Upper lobe of left lung (tissue), 6 donors: ENCODE measurements around the gene PHAF1. TPM values are rescaled to one million over a fixed set of nuclear protein-coding genes. Genes with fewer than 3 reads are reported as not detected.

Experiments used
- ATAC-seq, 2 donors: fragments of 200-7000 bp; cut with Tn5 transposase; one replicate each; pipeline ENCODE4 v1.9.1; 2022; ENCODE audit warnings: mild to moderate bottlenecking in 2 of 2, moderate library complexity in 2 of 2; ENCODE audit not compliant: low FRiP score in 2 of 2
- DNase-seq, 2 donors: peaks; one replicate each; pipeline ENCODE4 v3.0.0-alpha.2; 2019 to 2020
- H3K27ac ChIP-seq, 4 donors: fragments of 200-600 bp; sonication (generic); one replicate each; pipeline ENCODE4 v1.5.1; 2016 to 2019
- H3K27me3 ChIP-seq, 4 donors: fragments of 200-600 bp; sonication (generic); one replicate each; pipeline ENCODE4 v1.5.1; 2017 to 2019
- H3K36me3 ChIP-seq, 4 donors: fragments of 200-600 bp; sonication (generic); one replicate each; pipeline ENCODE4 v1.5.1; 2016 to 2019
- H3K4me1 ChIP-seq, 4 donors: fragments of 200-600 bp; sonication (generic); one replicate each; pipeline ENCODE4 v1.5.1; 2018 to 2019
- H3K4me3 ChIP-seq, 4 donors: fragments of 200-600 bp; sonication (generic); one replicate each; pipeline ENCODE4 v1.5.1; 2017 to 2019; ENCODE audit warnings: mild to moderate bottlenecking in 2 of 4, moderate library complexity in 1 of 4
- H3K9me3 ChIP-seq, 4 donors: fragments of 200-600 bp; sonication (generic); one replicate each; pipeline ENCODE4 v1.5.1; 2018 to 2019
- EP300 ChIP-seq, 4 donors: sonication (generic); formaldehyde crosslinking; IDR thresholded peaks; one replicate each; pipeline ENCODE4 v1.5.1; 2017; ENCODE audit warnings: antibody characterized with exemption in 4 of 4, control low read depth in 2 of 4
- POLR2A ChIP-seq, 4 donors: fragments of 450-650 bp; IDR thresholded peaks; one replicate each; pipeline ENCODE4 v1.5.1; 2016 to 2017; ENCODE audit warnings: antibody characterized with exemption in 4 of 4, mild to moderate bottlenecking in 2 of 4
- POLR2AphosphoS5 ChIP-seq, 2 donors: sonication (generic); formaldehyde crosslinking; IDR thresholded peaks; one replicate each; pipeline ENCODE4 v1.5.1; 2017; ENCODE audit warnings: antibody characterized with exemption in 2 of 2
- WGBS, 2 donors: methylation state at CpG; one replicate each; pipeline ENCODE4 v1.1.5; 2017 to 2018; 5-methylcytosine and 5-hydroxymethylcytosine counted together
- total RNA-seq, 6 donors: library from RNA; depleted of rRNA in 4 of 6; stranded (reverse); fragments of >200 nt in 4 of 6; gene quantifications; one replicate each; pipeline versions ENCODE4 v1.1.0 to v1.2.1, GENCODE V29; 2016 to 2021
- TF ChIP-seq, protein P1 (sequence below), 6 experiments: fragments of 450-650 bp in 4 of 6; fragments of 200-600 bp in 2 of 6; sonication (generic) in 2 of 6; IDR thresholded peaks; one replicate each; pipeline ENCODE4 v1.5.1; 2016 to 2019; ENCODE audit warnings: antibody characterized with exemption in 6 of 6
- donor health status: DM: no; HTN: no; CAD: no; lungs with moderate emphysema.
- donor health status: DM: no; HTN: yes; CAD: no; lungs with severe emphysema.

Gene PHAF1
- total RNA-seq, 6 donors from 2014 or later: 16.0 to 32.3 (median 21.9) TPM

DNA sequence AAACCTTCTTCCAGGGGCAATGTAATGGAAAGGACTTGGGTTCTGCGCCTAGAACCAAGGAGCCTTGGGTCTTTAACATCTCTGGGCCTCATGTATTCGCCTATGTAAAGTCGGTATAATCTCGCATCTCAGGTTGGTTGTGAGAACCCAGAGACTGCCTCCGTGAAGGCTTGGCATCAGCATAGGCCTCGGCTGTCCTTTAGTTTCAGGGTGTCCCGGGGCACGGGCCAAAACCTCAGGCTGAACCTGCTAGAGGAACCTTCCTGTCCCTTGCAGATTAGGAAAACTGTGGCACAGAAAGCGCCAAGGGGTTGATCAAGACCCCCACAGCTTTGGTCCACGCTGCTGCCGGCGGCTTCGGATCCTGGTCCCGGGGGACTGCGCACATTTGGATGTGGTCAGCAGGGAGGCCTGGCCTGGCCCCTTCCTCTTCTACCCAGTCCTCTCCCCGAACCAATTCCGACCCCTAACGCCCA is 772 bp upstream of the PHAF1 start:
- H3K4me3 ChIP-seq: peak overlapping the region; percentile 7 to 96 (median 86)
- DNase-seq: no peak
- H3K27ac ChIP-seq: peak overlapping the region; percentile 78 to 88 (median 83)
- H3K4me1 ChIP-seq: peaks cover 23 to 39% (median 30%) of the 10 kb centered on the region in 4 donors
- TF ChIP-seq POLR2AphosphoS5 (IDR thresholded peaks at IDR 0.05): no peak
- TF ChIP-seq POLR2A (IDR thresholded peaks at IDR 0.05): no peak
- TF ChIP-seq, protein P1, sequence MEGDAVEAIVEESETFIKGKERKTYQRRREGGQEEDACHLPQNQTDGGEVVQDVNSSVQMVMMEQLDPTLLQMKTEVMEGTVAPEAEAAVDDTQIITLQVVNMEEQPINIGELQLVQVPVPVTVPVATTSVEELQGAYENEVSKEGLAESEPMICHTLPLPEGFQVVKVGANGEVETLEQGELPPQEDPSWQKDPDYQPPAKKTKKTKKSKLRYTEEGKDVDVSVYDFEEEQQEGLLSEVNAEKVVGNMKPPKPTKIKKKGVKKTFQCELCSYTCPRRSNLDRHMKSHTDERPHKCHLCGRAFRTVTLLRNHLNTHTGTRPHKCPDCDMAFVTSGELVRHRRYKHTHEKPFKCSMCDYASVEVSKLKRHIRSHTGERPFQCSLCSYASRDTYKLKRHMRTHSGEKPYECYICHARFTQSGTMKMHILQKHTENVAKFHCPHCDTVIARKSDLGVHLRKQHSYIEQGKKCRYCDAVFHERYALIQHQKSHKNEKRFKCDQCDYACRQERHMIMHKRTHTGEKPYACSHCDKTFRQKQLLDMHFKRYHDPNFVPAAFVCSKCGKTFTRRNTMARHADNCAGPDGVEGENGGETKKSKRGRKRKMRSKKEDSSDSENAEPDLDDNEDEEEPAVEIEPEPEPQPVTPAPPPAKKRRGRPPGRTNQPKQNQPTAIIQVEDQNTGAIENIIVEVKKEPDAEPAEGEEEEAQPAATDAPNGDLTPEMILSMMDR (IDR thresholded peaks at IDR 0.05): no peak
- no peak for TF ChIP-seq EP300 (IDR thresholded peaks at IDR 0.05)
- no peaks in the 10 kb centered on the region for H3K9me3 ChIP-seq
- no peaks in the 10 kb centered on the region for H3K36me3 ChIP-seq
- no peaks in the 10 kb centered on the region for H3K27me3 ChIP-seq
- WGBS, 2 donors: 69 to 79% methylated on average over 7 to 18 of the region's 18 CpGs
- ATAC-seq: no peak

DNA sequence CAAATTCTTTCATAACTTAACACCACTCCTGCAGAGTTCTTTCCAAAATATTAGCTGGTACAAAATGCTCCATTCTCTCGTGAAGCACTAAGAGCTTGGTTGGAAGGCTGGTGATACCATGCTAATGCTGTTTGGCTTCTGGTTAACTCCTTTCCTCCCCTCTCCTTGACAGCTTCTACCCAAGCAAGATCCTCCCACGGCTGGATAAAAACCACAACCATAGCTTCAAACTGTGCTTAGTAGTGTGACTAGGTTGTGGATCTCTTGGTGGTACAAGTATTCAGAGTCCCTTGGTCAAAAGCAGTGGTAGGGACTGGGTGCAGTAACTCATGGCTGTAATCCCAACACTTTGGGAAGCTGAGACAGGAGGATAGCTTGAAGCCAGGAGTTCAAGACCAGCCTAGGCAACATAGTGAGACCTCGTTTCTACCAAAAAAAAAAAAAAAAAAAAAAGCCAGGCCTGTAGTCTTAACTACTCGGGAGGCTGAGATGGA is 2.3 kb downstream of the PHAF1 start:
- Histone ChIP-seq H3K4me3 (no peak overlapping the region), H3K4me1 (peaks cover 20 to 39% (median 25%) of the 10 kb centered on the region in 4 donors), H3K36me3 (no peaks in the 10 kb centered on the region), H3K9me3 (no peaks in the 10 kb centered on the region), H3K27ac (no peak overlapping the region), H3K27me3 (no peaks in the 10 kb centered on the region)
- DNase-seq: no peak
- TF ChIP-seq, protein P1 (IDR thresholded peaks at IDR 0.05): no peak
- TF ChIP-seq POLR2A (IDR thresholded peaks at IDR 0.05) (no peak), POLR2AphosphoS5 (IDR thresholded peaks at IDR 0.05) (no peak), EP300 (IDR thresholded peaks at IDR 0.05) (no peak)
- no peak for ATAC-seq
- WGBS, 2 donors: 74 to 88% methylated on average over 4 of the region's 4 CpGs

DNA sequence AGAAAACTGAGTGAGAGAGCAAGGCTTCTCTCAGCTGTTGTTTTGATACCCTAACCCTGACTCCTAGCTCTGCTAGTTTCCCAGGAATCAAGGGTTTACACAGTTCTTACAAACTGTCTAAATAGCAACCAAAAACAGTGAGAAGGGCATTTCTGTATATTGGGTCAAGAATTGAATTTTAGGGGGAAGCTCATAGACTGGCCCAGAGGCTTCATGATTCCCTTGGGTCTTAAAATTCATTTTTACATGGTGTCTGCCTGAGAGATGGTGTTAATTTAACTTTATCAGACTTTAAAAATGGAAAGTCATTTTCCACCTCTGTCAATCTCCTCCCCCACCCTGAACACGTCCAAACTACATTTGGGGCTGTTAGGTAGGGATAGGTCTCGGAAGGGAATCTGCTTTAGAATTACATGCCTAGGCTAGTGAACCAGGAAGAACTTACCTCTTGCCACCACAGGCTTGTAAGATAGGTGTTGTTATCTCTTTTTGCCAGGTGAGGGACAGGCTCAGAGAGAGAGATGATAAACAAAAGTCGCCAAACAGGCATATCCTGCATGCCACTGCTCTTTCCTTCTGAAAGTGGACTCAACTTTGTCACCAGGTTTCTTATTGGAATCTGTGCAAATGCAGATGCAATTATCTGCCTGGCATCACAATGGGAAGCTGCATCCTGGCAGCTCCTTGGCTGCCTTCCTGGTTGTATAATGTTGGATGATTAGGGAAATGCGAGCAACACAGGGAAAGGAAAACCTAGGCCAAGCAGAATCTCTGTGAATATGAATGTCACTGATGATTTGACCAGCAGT is 3.1 kb downstream of the PHAF1 start:
- ATAC-seq (no peak), DNase-seq (no peak)
- Histone ChIP-seq H3K9me3 (no peaks in the 10 kb centered on the region), H3K36me3 (no peaks in the 10 kb centered on the region), H3K27ac (no peak overlapping the region), H3K4me1 (peaks cover 20 to 39% (median 25%) of the 10 kb centered on the region in 4 donors), H3K27me3 (no peaks in the 10 kb centered on the region), H3K4me3 (no peak overlapping the region)
- WGBS, 2 donors: 82 to 87% methylated on average over 4 of the region's 4 CpGs
- no peak for TF ChIP-seq EP300 (IDR thresholded peaks at IDR 0.05)
- TF ChIP-seq POLR2AphosphoS5 (IDR thresholded peaks at IDR 0.05): no peak
- TF ChIP-seq, protein P1 (IDR thresholded peaks at IDR 0.05): no peak

DNA sequence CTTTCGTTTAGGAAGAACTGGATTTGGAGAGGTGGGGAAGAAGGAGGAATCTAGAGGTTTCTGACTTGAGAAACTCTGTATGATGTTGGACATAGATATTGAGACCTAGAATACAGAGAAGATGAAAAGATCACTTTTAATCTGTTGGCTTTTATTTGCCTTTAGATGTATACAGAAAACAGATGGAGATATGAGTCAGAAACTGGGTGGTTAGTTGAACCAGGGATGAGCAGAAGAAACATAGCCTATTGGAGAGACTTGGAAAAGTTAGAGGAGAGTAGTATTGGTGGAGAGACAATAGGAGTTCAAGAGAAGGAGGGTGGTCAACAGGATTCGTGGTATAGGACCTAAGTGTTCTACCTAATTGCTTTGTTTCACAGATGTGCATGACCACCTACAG is 5.1 kb downstream of the PHAF1 start:
- no peak overlapping the region for H3K4me3 ChIP-seq
- peaks cover 0 to under 1% (median under 1%) of the 10 kb centered on the region in 4 donors for H3K36me3 ChIP-seq
- no peaks in the 10 kb centered on the region for H3K9me3 ChIP-seq
- TF ChIP-seq POLR2A (IDR thresholded peaks at IDR 0.05) (no peak), POLR2AphosphoS5 (IDR thresholded peaks at IDR 0.05) (no peak), EP300 (IDR thresholded peaks at IDR 0.05) (no peak)
- TF ChIP-seq, protein P1 (IDR thresholded peaks at IDR 0.05): no peak
- DNase-seq (no peak), ATAC-seq (no peak)
- WGBS, 2 donors: 83 to 92% methylated on average over 2 of the region's 2 CpGs
- H3K27me3 ChIP-seq: no peaks in the 10 kb centered on the region
- H3K4me1 ChIP-seq: peaks cover 15 to 31% (median 19%) of the 10 kb centered on the region in 4 donors
- no peak overlapping the region for H3K27ac ChIP-seq
